ENCODE measurements around the gene GLIS2. TPM values are rescaled to one million over a fixed set of nuclear protein-coding genes. Genes with fewer than 3 reads are reported as not detected.

The GLIS2 gene
- total RNA-seq, 6 donors from 2014 or later = 10.5 to 35.2 (median 22.6) TPM

DNA sequence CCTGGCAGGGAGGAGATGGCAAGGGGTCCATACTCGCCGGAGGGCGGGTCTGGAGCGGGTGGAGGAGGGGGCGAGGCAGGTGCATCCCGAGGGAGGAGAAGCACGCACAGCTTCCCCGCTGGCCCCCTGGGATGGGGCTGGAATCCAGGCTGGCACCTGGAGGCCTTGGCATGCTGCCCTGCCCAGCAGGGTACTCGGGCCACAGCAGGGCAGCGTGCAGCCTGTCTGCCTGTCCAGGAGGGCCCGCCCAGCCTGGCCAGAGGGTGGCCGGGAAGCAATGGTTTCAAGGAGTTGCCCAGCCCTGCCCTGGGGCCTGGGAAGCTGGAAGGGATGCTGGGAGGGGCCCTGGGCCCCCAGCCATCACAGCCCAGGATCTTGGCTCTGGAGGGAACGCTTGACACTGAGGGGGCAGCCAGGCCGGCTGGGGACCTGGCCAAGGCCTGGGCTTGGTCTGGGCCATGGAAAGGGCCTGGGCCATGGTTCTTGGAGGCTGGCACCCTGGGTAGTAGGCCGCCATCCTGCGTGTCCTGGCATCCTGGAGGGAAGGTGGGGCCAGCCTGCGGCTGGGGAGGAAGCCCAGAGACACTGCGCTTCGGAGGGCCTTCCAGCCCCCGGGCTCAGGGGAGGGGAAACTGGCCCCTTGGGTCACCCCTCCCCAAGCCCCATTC is 1.1 kb downstream of the GLIS2 start:
- Histone ChIP-seq H3K36me3 (no peaks in the 10 kb centered on the region), H3K4me3 (peak overlapping the region; percentile 76 to 89 (median 77)), H3K27me3 (peaks cover 0 to 10% (median 4%) of the 10 kb centered on the region in 4 donors), H3K9me3 (no peaks in the 10 kb centered on the region), H3K4me1 (peaks cover 52 to 84% (median 71%) of the 10 kb centered on the region in 4 donors), H3K27ac (peak overlapping the region; percentile 93 to 96 (median 94))
- whole genome bisulfite sequencing, 2 donors = 36% methylated on average over 16 of the region's 20 CpGs; no CpG with 5 or more reads in 1 of the 2 donors
- TF ChIP-seq EP300 (IDR thresholded peaks at IDR 0.05) (peak in 1 of 4 donors; percentile 23), POLR2AphosphoS5 (IDR thresholded peaks at IDR 0.05) (peak in 1 of 2 donors; percentile 42), POLR2A (IDR thresholded peaks at IDR 0.05) (peak in 2 of 4 donors; percentile 28 to 54)
- TF ChIP-seq, protein P1, sequence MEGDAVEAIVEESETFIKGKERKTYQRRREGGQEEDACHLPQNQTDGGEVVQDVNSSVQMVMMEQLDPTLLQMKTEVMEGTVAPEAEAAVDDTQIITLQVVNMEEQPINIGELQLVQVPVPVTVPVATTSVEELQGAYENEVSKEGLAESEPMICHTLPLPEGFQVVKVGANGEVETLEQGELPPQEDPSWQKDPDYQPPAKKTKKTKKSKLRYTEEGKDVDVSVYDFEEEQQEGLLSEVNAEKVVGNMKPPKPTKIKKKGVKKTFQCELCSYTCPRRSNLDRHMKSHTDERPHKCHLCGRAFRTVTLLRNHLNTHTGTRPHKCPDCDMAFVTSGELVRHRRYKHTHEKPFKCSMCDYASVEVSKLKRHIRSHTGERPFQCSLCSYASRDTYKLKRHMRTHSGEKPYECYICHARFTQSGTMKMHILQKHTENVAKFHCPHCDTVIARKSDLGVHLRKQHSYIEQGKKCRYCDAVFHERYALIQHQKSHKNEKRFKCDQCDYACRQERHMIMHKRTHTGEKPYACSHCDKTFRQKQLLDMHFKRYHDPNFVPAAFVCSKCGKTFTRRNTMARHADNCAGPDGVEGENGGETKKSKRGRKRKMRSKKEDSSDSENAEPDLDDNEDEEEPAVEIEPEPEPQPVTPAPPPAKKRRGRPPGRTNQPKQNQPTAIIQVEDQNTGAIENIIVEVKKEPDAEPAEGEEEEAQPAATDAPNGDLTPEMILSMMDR (IDR thresholded peaks at IDR 0.05) = peak in 1 of 6 experiments; percentile 19
- peak; percentile 88 for DNase-seq
- peak; percentile 20 to 81 for ATAC-seq (ENCODE audit: low FRiP score in 2 of 2)

DNA sequence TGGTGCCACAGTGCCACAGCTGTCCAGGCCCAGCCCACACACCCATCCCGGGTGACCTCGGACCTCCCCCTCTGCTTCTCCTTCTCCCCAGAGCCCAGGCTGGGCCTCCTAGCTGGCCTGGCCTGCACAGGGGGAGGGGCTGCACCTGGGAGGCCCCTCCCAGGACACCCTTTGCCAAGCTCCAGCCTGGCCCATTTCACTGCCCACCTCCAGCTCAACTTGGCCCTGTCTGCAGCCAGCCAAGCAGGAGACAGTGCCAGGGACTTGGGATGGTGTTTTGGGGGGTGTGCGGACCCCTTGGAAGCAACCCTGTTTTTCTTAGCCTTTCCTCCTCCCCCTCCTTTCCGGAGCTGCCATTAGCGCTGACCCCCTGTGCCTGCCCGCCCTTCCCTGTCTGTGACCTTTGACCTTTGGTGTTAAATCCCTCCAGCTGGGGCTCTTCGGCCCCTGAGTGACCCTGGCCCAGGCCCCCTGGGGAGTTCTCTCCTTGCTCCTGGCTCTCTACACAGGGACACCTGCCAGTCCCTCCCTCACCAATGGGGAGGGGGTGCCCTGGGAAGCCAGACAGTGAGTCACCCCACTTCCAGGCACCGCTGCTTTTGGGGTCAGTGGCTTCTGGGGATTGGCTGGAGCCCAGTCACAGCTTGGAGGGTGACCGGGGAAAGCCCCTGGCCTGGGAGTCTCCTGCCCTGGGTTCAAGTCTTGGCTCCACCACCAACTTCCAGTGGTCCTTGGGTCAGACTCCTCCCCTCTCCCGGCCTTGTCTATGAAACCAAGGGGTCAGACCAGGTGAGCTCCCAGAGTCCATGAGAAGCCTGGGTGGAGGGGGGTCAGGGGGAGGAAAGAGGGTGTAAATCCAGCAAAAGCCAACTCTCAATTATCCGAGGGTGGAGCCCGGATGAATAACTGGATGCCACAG is 1.9 kb downstream of the GLIS2 start:
- peaks cover 0 to 10% (median 4%) of the 10 kb centered on the region in 4 donors for H3K27me3 ChIP-seq
- DNase-seq (peak; percentile 52 to 58), ATAC-seq (ENCODE audit: low FRiP score in 2 of 2) (no peak)
- H3K36me3 ChIP-seq = no peaks in the 10 kb centered on the region
- H3K27ac ChIP-seq = peak overlapping the region; percentile 93 to 96 (median 94)
- 38 to 41% methylated on average over 8 to 11 of the region's 12 CpGs for WGBS, 2 donors
- TF ChIP-seq, protein P1 (IDR thresholded peaks at IDR 0.05) = no peak
- TF ChIP-seq EP300 (IDR thresholded peaks at IDR 0.05) = peak in 1 of 4 donors; percentile 19
- peak overlapping the region; percentile 76 to 89 (median 77) for H3K4me3 ChIP-seq
- peaks cover 59 to 92% (median 77%) of the 10 kb centered on the region in 4 donors for H3K4me1 ChIP-seq
- no peaks in the 10 kb centered on the region for H3K9me3 ChIP-seq

DNA sequence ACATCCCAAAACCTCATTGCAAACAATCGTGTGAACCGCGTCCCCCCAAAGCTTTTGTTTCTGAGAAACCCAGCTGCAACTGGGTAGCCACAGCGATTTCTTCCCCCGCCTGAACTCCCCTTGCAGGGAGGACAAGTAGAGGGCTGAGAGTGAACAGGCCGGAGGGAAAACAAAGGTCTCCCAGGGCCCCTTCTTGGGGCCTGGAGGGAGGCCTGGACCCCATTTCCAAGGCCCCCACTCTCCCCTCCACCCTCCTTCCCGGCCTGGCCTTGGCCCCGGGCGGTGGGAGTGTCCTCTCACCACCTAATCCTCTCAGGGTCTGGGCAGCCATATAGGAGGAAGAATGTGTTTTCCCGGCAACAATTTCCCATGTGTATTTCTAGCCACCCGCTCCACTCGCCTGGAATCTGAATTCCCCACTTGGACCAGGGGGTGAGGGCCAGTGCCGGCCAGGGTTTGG is 2.6 kb downstream of the GLIS2 start:
- Histone ChIP-seq H3K9me3 (no peaks in the 10 kb centered on the region), H3K27ac (peak overlapping the region; percentile 93 to 96 (median 94)), H3K4me1 (peaks cover 64 to 97% (median 83%) of the 10 kb centered on the region in 4 donors), H3K4me3 (peak overlapping the region in 1 of 4 donors; percentile 89), H3K36me3 (no peaks in the 10 kb centered on the region), H3K27me3 (peaks cover 0 to 10% (median 4%) of the 10 kb centered on the region in 4 donors)
- ATAC-seq (ENCODE audit: low FRiP score in 2 of 2) (no peak), DNase-seq (peak in 1 of 2 donors; percentile 59)
- 46 to 55% methylated on average over 12 to 13 of the region's 13 CpGs for WGBS, 2 donors
- TF ChIP-seq POLR2A (IDR thresholded peaks at IDR 0.05) = no peak
- TF ChIP-seq, protein P1 (IDR thresholded peaks at IDR 0.05) = no peak
- no peak for TF ChIP-seq POLR2AphosphoS5 (IDR thresholded peaks at IDR 0.05)
- TF ChIP-seq EP300 (IDR thresholded peaks at IDR 0.05) = no peak

DNA sequence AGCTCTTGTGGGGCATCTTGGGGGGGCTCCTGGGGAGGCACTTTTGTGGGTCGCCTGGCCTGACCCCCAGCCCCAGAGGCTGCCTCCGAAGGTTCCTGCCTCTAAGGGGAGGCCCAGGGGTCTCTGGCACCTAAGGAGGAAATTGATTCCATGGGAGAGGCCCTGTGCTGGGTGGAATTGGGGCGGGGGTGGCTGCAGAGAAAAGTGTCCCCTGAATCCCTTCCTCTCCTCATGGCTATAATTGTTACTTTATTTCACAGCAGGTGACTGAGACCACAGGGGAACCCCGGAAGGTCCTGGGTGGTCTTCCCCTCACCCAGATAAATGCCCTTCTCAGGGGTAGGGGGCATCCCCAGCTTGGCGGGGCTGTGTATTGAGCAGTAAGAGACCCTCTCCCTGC is 3.1 kb downstream of the GLIS2 start:
- Histone ChIP-seq H3K36me3 (no peaks in the 10 kb centered on the region), H3K4me1 (peaks cover 64 to 97% (median 84%) of the 10 kb centered on the region in 4 donors), H3K27ac (peak overlapping the region; percentile 93 to 96 (median 94)), H3K27me3 (peaks cover 0 to 10% (median 4%) of the 10 kb centered on the region in 4 donors), H3K4me3 (peak overlapping the region in 1 of 4 donors; percentile 89), H3K9me3 (no peaks in the 10 kb centered on the region)
- TF ChIP-seq, protein P1 (IDR thresholded peaks at IDR 0.05) = no peak
- TF ChIP-seq POLR2AphosphoS5 (IDR thresholded peaks at IDR 0.05) (no peak), EP300 (IDR thresholded peaks at IDR 0.05) (no peak)
- DNase-seq (no peak), ATAC-seq (ENCODE audit: low FRiP score in 2 of 2) (no peak)
- WGBS, 2 donors = 77 to 94% methylated on average over 2 to 5 of the region's 5 CpGs
